ENCODE data around the gene CNOT6L.
A peak's percentile ranks its signal among the peaks of the same experiment; 100 is the strongest.
"Not testable (repeated sequence)": the region's sequence is repeated elsewhere in the genome, so short reads cannot be mapped to it uniquely, and the experiment has no call there.

The CNOT6L gene

GRCh38 chr4:77782102-77782835 lies 36.9 kb downstream of the CNOT6L start:
- no peak for DNase-seq (ENCODE audit: low read depth in 2 of 2)

GRCh38 chr4:77780762-77781161 lies 38.4 kb downstream of the CNOT6L start:
- DNase-seq (ENCODE audit: low read depth in 2 of 2) = not testable (repeated sequence)

- no peak for DNase-seq (ENCODE audit: low read depth in 2 of 2)
These were observed 41.9 kb downstream of the CNOT6L start for GRCh38 chr4:77777135-77777807.

- DNase-seq (ENCODE audit: low read depth in 2 of 2) = no peak
These were observed 42.7 kb downstream of the CNOT6L start for GRCh38 chr4:77776182-77777134.

GRCh38 chr4:77773101-77773500 lies 46.1 kb downstream of the CNOT6L start:
- DNase-seq (ENCODE audit: low read depth in 2 of 2) = peak in 1 of 2 experiments; percentile 4

GRCh38 chr4:77771566-77771965 lies 47.6 kb downstream of the CNOT6L start:
- no peak for DNase-seq (ENCODE audit: low read depth in 2 of 2)

- DNase-seq (ENCODE audit: low read depth in 2 of 2) = no peak
These were observed 53.4 kb downstream of the CNOT6L start for GRCh38 chr4:77765720-77766119.

GRCh38 chr4:77762531-77762930 lies 56.6 kb downstream of the CNOT6L start:
- no peak for DNase-seq (ENCODE audit: low read depth in 2 of 2)

- DNase-seq (ENCODE audit: low read depth in 2 of 2) = no peak
These were observed 57.6 kb downstream of the CNOT6L start for GRCh38 chr4:77761595-77761994.

- DNase-seq (ENCODE audit: low read depth in 2 of 2) = no peak
These were observed 60.4 kb downstream of the CNOT6L start for GRCh38 chr4:77758804-77759203.

- DNase-seq (ENCODE audit: low read depth in 2 of 2) = no peak
These were observed 67.4 kb downstream of the CNOT6L start for GRCh38 chr4:77751764-77752163.

GRCh38 chr4:77745792-77746191 lies 73.4 kb downstream of the CNOT6L start:
- no peak for DNase-seq (ENCODE audit: low read depth in 2 of 2)

- DNase-seq (ENCODE audit: low read depth in 2 of 2) = peak in 1 of 2 experiments; percentile 8
These were observed 77.1 kb downstream of the CNOT6L start for GRCh38 chr4:77742054-77742453.

GRCh38 chr4:77740480-77740879 lies 78.7 kb downstream of the CNOT6L start:
- DNase-seq (ENCODE audit: low read depth in 2 of 2) = no peak

- peak; percentile 4 to 9 for DNase-seq (ENCODE audit: low read depth in 2 of 2)
These were observed 84.2 kb downstream of the CNOT6L start for GRCh38 chr4:77734928-77735327.

GRCh38 chr4:77731656-77732055 lies 87.5 kb downstream of the CNOT6L start:
- DNase-seq (ENCODE audit: low read depth in 2 of 2) = no peak

- no peak for DNase-seq (ENCODE audit: low read depth in 2 of 2)
These were observed 90.7 kb downstream of the CNOT6L start for GRCh38 chr4:77728420-77728819.

GRCh38 chr4:77721073-77721472 lies 98.1 kb downstream of the CNOT6L start:
- no peak for DNase-seq (ENCODE audit: low read depth in 2 of 2)

GRCh38 chr4:77718500-77718899 lies 100.7 kb downstream of the CNOT6L start:
- not testable (repeated sequence) for DNase-seq (ENCODE audit: low read depth in 2 of 2)

- DNase-seq (ENCODE audit: low read depth in 2 of 2) = no peak
These were observed 103.5 kb downstream of the CNOT6L start for GRCh38 chr4:77715414-77716290.

GRCh38 chr4:77714514-77714913 lies 104.7 kb downstream of the CNOT6L start:
- DNase-seq (ENCODE audit: low read depth in 2 of 2) = no peak

All from fibroblast of skin of left biceps (primary cell).